ENCODE data around the gene HOXC6.
"Not testable (repeated sequence)": the region's sequence is repeated elsewhere in the genome, so short reads cannot be mapped to it uniquely, and the experiment has no call there.

DNA sequence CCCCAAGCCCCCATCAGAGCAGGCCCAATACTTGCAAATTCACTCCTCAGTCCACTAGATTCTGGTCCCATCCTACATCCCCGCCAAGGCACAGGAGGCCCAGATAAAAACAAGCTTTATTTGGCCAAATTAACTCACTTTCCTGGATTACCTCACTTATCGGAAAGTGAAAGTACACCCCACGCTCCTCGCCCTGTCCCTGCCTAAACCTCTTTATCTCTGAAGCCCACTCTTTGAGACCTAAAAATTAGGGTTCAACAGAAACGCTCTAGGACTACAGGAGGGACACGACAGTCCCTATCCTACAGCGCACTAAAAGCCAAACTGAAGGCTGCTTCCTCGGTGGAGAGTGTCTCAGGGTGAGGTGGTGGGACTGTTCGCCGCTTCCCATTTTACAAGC lies 49.6 kb downstream of the HOXC6 start:
- TF ChIP-seq POLR2AphosphoS5, POLR2A, TAF1, POU2F2 (IDR thresholded peaks at IDR 0.05; ENCODE audit: low read depth, low read length): not testable (repeated sequence)

Data from GM12891 (cell line).